Measurements from ENCODE around the gene LONP2. TPM values are rescaled to one million over a fixed set of nuclear protein-coding genes. Genes with fewer than 3 reads are reported as not detected.

Gene LONP2
- total and polyA plus RNA-seq, 12 donors = 45.3 to 89.1 (median 75.2) TPM

GRCh38 chr16:48256579-48257177, 12.6 kb downstream of the LONP2 start:
- H3K27ac ChIP-seq = no peak overlapping the region
- TF ChIP-seq CTCF (IDR thresholded peaks at IDR 0.05) (no peak), POLR2A (IDR thresholded peaks at IDR 0.05) (no peak)
- WGBS, 4 donors = 92 to 98% (median 94%) methylated on average over 7 of the region's 7 CpGs
- no peaks in the 10 kb centered on the region for H3K27me3 ChIP-seq
- peaks cover 0 to 23% of the 10 kb centered on the region in 2 donors for H3K36me3 ChIP-seq (replicated peaks in 1 of 2)
- no peaks in the 10 kb centered on the region for H3K9me3 ChIP-seq (replicated peaks in 1 of 3)
- H3K4me3 ChIP-seq = no peak overlapping the region
- H3K4me1 ChIP-seq (replicated peaks in 1 of 2) = peaks cover 0 to 5% of the 10 kb centered on the region in 2 donors
- intact Hi-C loops (cut with DNase I) = no loop called here
- no peak for DNase-seq

GRCh38 chr16:48261569-48261968, 17.5 kb downstream of the LONP2 start:
- no peaks in the 10 kb centered on the region for H3K9me3 ChIP-seq (replicated peaks in 1 of 3)
- intact Hi-C loops (cut with DNase I) = no loop called here
- H3K4me3 ChIP-seq = no peak overlapping the region
- H3K27me3 ChIP-seq = no peaks in the 10 kb centered on the region
- DNase-seq = no peak
- H3K36me3 ChIP-seq (replicated peaks in 1 of 2) = peaks cover 0 to 38% of the 10 kb centered on the region in 2 donors
- TF ChIP-seq CTCF (IDR thresholded peaks at IDR 0.05) = no peak
- no peak for TF ChIP-seq POLR2A (IDR thresholded peaks at IDR 0.05)
- 87 to 100% (median 97%) methylated on average over 1 of the region's 1 CpG for WGBS, 4 donors
- H3K27ac ChIP-seq = no peak overlapping the region
- H3K4me1 ChIP-seq (replicated peaks in 1 of 2) = no peaks in the 10 kb centered on the region

- TF ChIP-seq POLR2A (IDR thresholded peaks at IDR 0.05) (no peak), CTCF (IDR thresholded peaks at IDR 0.05) (no peak)
- DNase-seq = no peak
- WGBS, 4 donors = 98 to 100% (median 98%) methylated on average over 2 of the region's 2 CpGs
- Histone ChIP-seq H3K4me3 (no peak overlapping the region), H3K27ac (no peak overlapping the region), H3K9me3 (replicated peaks in 1 of 3) (no peaks in the 10 kb centered on the region), H3K4me1 (replicated peaks in 1 of 2) (no peaks in the 10 kb centered on the region), H3K36me3 (replicated peaks in 1 of 2) (peaks cover 0 to 38% of the 10 kb centered on the region in 2 donors), H3K27me3 (no peaks in the 10 kb centered on the region)
- intact Hi-C loops (cut with DNase I) = no loop called here
Measured at GRCh38 chr16:48262631-48263030, 18.5 kb downstream of the LONP2 start.

GRCh38 chr16:48269011-48269410, 24.9 kb downstream of the LONP2 start:
- intact Hi-C loops (cut with DNase I) = no loop called here
- Histone ChIP-seq H3K4me3 (no peak overlapping the region), H3K27me3 (no peaks in the 10 kb centered on the region), H3K36me3 (replicated peaks in 1 of 2) (peaks cover 0 to 14% of the 10 kb centered on the region in 2 donors), H3K27ac (no peak overlapping the region), H3K9me3 (replicated peaks in 1 of 3) (no peaks in the 10 kb centered on the region), H3K4me1 (replicated peaks in 1 of 2) (no peaks in the 10 kb centered on the region)
- no peak for DNase-seq
- no peak for TF ChIP-seq POLR2A (IDR thresholded peaks at IDR 0.05)
- TF ChIP-seq CTCF (IDR thresholded peaks at IDR 0.05) = no peak
